ENCODE results near the gene FAM89B.
A peak's percentile ranks its signal among the peaks of the same experiment; 100 is the strongest.

FAM89B gene

DNA sequence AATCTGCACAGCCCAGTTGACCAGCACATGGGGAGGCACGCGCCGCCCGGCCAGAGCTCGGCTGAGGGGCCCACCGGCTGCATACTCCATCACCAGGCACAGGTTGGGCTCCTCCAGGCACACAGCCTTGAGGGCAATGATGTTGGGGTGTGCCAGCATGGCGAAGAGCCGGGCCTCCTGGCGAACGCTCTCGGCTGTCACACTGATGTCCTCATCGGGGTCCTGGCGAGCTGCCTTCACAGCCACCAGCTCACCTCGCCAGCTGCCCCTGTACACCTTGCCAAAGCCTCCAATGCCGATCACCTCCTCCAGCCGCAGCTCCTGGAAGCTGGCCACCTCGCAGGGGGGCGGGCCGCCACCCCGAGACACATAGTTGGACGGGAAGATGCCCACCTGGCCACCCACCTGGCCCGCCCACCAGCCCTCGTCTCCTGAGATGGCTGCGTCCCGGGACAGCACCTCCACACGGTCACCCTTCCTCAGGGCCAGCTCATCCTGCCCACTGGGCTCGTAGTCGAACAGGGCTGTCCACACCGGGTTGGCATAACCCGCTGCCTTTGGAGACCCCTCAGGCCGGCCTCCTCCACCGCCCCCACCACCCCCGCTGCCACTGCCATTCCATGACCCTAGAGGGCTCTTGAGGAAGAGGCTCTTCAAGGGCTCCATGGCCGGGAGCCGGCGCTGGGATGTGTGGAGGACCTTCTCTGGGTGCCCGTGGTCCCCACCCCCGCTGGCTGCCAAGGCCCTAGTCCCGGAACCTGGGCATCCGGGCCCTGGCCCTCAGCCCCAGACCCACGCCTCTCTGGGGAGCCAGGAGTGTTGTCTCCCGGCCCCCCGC lies 41.0 kb downstream of the FAM89B start:
- DNase-seq, result peak; percentile 11

DNA sequence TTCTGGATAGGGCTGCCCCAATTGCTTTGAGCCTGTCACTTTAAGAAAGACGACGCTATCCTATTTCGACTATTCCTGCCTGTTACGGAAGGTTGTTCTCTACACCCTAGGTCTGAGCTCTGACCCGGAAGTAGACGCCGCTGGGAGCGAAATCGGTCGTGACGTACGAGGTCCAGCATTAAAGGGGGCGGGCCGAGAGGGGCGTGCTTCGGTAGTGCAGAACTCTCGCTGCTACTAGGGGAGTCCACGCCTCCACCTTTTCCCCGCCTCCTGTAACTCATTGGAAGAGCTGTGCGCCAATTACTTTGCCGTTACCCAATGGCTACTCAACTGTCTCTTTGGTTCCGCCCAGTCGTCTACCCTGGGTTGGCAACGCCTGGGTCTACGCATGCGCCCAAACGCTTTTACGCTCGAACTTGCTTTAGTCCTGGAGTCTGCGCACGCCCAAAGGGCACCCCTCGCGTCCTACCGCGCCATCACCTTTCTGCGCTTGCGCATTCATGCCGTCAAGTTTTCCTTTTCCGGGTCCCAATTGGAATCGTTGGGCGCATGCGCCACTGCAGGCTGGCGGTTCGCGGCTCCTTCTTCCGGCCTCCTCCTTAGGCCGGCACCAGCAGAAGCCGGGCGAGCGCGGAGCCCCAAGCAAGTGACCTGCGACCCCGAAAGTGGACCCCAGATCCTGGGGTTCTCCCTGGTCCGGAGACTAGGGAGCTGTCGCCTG lies 43.1 kb downstream of the FAM89B start, which contains the start of gene PCNX3:
Gene PCNX3 (plus strand): TSS at position 548 of the 721 bp plus-strand sequence. CDS start 536 bp downstream, outside the sequence.
- peak; percentile 100 for DNase-seq

DNA sequence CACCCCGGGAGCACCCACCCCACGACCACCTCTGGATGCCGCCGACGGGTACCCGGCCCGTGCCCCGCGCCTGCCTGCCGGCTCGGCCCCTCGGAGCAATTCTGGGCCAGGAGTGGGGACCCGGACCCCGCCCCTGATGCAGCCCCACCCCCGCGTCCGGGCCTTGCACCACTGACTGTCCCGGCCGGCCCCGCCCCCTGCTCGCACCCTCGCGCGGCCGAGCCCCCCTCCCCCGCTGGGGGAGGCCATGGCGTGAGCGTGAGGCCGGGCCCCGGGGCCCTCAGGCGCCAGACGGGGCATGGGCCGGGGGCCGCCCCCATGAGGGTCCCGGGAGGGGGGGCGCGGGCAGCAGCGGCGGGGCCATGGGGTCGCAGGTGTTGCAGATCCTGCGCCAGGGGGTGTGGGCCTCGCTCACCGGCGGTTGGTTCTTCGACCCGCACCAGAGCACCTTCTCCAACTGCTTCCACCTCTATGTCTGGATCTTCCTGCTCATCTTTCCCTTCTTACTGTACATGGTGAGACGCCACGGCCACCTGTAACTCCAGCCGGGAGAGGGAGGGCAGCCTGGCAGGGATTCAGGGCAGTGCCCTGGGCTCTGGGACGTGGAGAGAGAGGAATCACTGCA lies 43.7 kb downstream of the FAM89B start:
- no peak for DNase-seq

DNA sequence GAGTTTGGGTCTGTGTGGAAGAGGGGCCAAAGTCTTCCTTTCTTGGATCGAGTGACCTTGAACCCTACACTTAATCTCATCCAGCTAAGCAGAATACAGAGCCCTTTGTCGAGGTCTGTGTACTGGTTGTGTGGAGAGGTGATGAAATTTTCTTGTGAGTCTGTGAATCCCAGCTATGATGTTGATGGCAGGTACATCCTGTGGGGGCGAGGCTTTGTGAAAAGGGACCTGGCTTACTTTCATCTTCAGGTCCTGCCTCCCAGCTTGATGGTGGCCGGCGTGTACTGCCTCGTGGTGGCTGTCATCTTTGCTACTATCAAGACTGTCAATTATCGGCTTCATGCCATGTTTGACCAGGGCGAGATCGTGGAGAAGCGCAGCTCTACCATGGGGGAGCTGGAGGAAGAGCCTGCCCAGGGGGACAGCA lies 44.2 kb downstream of the FAM89B start:
- no peak for DNase-seq

DNA sequence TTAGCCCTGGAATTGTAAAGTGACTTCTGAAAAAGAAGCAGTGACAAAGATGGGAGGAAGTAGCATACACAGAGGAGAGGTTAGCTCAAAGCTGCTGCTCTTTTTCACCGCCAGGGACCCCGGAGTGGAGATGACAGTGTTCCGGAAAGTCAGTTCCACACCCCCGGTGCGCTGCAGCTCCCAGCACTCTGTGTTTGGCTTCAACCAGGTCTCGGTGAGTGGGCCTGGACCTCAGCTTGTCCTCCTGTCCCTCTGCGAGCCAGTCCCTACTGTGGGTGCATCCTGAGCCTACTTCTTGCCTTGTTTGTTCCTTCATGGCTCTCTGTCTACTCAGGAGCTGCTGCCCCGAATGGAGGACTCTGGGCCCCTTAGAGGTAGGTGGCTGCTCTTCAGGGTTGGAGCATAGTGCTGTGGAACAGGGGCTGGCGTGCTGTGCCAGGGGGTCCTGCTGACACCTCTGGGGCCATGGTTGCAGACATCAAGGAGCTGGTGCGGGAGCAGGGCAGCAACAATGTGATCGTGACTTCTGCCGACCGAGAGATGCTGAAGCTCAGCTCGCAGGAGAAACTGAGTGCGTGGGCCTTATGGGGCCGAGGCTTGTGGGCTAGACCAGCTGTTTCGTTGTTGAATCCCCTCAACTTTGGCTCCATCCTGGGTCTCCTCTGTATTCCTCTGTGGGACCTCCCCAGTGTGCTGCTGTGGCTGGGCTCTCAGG lies 45.0 kb downstream of the FAM89B start:
- DNase-seq, result no peak

DNA sequence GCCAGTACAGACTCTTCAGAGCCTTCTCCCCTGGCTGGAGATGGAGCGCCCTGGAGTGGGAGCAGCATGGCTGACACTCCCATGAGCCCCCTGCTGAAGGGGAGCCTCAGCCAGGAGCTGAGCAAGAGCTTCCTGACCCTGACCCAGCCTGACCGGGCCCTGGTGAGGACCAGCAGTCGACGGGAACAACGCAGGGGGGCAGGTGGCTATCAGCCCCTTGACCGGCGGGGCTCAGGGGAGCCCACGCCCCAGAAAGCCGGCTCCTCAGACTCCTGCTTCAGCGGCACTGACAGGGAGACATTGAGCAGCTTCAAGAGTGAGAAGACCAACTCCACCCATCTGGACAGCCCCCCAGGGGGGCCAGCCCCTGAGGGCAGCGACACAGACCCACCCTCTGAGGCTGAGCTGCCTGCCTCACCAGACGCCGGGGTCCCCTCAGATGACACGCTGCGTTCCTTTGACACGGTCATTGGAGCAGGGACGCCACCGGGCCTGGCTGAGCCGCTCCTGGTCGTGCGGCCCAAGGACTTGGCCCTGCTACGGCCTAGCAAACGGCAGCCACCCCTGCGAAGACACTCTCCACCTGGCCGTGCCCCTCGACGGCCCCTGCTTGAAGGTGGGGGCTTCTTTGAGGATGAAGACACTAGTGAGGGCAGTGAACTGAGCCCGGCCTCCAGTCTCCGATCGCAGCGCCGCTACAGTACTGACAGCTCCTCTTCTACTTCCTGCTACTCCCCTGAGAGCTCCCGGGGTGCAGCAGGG lies 45.8 kb downstream of the FAM89B start:
- DNase-seq, result no peak

DNA sequence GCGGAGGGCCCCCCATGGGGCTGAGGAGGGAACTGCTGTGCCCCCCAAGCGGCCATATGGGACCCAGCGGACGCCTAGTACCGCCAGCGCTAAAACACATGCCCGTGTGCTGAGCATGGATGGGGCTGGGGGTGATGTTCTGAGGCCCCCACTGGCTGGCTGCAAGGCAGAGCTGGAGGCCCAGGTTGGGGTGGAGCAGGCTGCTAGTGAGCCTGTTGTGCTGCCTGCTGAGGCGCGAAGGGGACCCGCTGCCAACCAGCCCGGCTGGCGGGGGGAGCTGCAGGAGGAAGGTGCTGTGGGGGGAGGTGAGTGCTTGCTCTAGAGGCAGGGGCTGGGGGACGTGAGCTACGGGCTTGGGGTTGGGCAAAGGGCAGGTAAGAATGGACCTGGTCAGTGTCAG lies 46.4 kb downstream of the FAM89B start:
- no peak for DNase-seq

DNA sequence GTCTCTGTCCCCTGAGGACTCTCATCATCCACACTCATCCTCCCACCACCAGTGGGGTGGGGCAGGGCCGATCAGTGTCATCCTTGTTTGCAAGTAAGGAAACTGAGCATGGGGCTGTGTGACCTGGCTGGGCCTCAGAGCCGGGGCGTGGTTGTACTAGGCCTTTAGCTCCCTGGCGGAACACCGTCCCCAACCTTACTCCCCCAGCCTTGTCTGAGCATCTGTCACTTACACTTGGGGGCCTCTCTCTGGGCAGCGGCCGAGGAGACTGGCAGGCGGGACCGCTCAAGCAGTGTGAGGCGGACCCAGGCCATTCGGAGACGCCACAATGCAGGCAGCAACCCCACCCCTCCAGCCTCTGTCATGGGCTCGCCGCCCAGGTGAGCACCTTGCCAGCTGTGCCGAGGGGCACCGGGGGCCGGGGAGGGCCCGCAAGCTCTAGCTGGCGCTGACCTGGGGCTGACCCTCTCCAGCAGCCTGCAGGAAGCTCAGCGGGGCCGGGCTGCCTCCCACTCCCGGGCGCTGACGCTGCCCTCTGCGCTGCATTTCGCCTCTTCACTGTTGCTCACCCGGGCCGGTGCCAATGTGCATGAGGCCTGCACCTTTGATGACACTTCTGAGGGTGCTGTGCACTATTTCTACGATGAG lies 47.1 kb downstream of the FAM89B start:
- no peak for DNase-seq

DNA sequence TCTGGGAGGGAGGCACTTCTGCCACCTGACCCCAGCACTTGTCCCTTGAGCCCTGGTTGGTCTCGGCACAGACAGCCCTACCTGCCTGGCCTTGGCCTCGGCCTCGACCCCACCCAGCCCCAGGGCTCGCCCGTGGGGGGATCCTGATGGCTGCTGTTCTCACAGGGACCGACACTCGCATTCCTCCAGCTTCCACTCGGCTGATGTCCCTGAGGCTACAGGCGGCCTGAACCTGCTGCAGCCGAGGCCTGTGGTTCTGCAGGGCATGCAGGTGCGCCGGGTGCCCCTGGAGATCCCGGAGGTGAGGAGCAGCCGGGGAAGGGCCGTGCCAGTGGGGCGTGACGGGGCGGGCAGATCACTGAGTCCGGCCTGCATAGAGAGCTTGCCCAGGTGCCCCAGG lies 48.3 kb downstream of the FAM89B start:
- DNase-seq, result no peak

DNA sequence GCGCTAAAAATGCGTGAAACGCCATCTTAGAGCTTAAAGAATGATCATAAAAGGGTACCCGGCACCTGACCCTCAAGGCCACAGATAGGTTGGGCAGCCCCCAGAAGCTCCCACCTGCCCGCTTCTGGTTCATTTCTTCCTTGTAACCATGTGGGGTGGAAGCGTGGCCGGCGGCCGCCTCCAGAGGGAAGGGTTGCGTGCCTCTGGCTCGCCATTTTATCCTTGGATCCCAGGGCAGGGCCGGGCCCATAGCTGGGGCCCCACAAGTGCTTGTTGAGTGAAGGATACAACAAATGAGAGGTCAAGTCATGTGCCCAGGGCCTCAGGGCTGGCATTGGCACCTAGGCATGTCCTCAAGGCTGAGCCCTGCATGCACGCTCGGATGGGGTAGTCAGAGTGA lies 49.1 kb downstream of the FAM89B start:
- DNase-seq, result no peak

DNA sequence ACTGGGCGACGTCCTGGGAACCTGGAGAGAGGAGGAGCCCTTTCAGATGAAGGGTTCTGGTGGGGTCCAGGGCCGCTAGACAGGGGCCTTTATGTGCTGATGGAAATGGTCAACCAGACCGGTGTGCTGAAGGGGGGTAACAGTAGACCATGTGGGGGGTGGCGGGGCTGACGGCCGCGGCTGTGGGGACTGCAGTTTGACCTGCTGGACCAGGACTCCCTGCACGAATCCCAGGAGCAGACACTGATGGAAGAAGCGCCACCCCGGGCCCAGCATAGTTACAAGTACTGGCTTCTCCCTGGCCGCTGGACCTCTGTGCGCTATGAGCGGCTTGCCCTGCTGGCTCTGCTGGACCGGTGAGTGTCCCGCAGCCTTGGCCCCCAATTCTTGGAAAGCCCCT lies 49.7 kb downstream of the FAM89B start:
- no peak for DNase-seq

DNA sequence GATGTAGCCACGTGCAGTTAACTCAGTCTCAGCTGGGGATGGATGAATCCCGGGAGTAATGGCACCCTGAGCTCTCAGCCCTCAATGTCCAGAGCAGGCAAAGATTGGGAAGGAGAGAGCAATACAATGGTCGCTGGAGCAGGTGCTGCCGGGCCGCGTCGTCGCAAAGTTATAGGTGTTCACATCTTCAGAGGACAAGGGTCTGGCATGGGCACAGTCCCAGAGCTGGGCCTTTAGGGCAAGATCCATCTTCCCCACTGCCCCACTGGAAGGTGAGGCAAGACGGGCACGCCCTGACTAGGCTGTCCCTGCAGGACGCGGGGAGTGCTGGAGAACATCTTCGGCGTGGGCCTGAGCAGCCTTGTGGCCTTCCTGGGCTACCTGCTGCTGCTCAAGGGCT lies 50.8 kb downstream of the FAM89B start:
- no peak for DNase-seq

All from NCI-H1105 treated with DMSO at 0.1 percent for 48 hours (cell line).